Colonic mucosa (tissue), 4 donors: ENCODE measurements around the gene HSPA4. TPM values are rescaled to one million over a fixed set of nuclear protein-coding genes. Genes with fewer than 3 reads are reported as not detected.

Experiments
- DNase-seq: peaks from one replicate; pipeline ENCODE4 v3.0.0-alpha.2; 2020
- H3K27ac ChIP-seq: fragments of 200-600 bp; one replicate; pipeline ENCODE4 v1.8.0; 2021
- H3K27me3 ChIP-seq: fragments of 200-600 bp; one replicate; pipeline ENCODE4 v1.8.0; 2021
- H3K36me3 ChIP-seq: fragments of 200-600 bp; one replicate; pipeline ENCODE4 v1.8.0; 2021
- H3K4me1 ChIP-seq: fragments of 200-600 bp; one replicate; pipeline ENCODE4 v1.8.0; 2021; ENCODE audit warnings: mild to moderate bottlenecking
- H3K4me3 ChIP-seq: fragments of 200-600 bp; one replicate; pipeline ENCODE4 v1.8.0; 2021
- H3K9ac ChIP-seq, 2 donors: one replicate each; pipeline ENCODE4 v1.7.0; 2013; ENCODE audit warnings: control low read depth in 2 of 2, low read depth in 2 of 2, low read length in 2 of 2
- H3K9me3 ChIP-seq: fragments of 200-600 bp; one replicate; pipeline ENCODE4 v1.8.0; 2021
- intact Hi-C: fragments of 100-400 bp; cut with DNase I; formaldehyde crosslinking; loops from one replicate; pipeline ENCODE4 v1.14.1; 2022
- total RNA-seq, 2 donors: library from RNA; stranded (reverse); fragmentation: NEBNext Ultra II Directional in 1 of 2; extraction: Animal tissue kit (Norgen Biotek cat#: 25700) in 1 of 2; gene quantifications; one replicate each; pipeline ENCODE4 v1.2.1, GENCODE V29; 2021
- TF ChIP-seq, protein P1 (sequence below): fragments of 200-600 bp; IDR thresholded peaks from one replicate; pipeline ENCODE4 v1.8.0; 2022; ENCODE audit warnings: antibody characterized with exemption, mild to moderate bottlenecking
- donor health status: healthy.
- donor health status: DM: no; HTN: no; CAD: no.
- donor health status: DM: no; HTN: no; CAD: no.

Gene HSPA4
- total RNA-seq, 2 donors from 2014 or later, result 91.2 to 132 TPM

DNA sequence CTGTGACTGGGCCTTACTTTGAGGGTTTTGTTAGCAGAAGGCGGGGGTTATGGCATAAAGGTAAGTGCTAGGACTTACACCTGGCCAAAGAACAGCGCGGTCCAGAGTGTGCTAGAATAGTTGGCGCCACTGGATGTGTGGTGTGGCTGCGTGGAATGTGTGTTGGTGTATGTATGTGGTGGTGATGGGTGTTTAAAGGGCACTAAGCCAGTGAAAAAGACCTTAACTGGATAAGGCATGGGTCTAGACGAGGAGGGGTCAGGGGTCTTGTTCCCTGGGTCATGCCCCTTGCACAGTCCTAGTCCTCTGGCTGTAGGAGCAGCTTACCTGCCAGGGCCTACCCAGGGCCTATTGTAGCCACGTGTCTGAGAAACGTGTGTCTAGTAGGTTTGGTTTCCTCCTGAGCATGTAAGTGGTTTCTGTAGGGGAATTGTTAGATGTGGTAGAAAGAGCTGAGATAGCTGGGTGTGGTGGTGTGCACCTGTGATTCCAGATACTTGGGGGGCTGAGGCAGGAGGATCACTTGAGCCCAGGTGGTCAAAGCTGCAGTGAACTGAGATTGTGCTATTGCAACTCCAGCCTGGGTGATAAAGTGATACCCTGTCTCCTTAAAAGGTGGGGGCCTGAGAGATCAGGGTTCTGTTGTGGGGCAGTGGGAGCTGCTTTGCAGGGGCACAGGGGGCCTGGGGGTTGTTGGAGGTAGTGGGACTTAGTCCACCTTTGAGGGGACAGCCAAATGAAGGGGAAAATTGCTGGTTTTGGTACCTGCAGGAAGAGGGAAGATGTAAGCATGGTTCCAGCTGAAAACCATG is 55.2 kb downstream of the HSPA4 start:
- no peak overlapping the region for H3K4me3 ChIP-seq
- no peak overlapping the region for H3K27ac ChIP-seq
- intact Hi-C loops, result no loop called here
- peaks cover 12% of the 10 kb centered on the region for H3K36me3 ChIP-seq
- H3K9me3 ChIP-seq, result no peaks in the 10 kb centered on the region
- no peak overlapping the region for H3K9ac ChIP-seq
- H3K4me1 ChIP-seq, result no peaks in the 10 kb centered on the region
- TF ChIP-seq, protein P1, sequence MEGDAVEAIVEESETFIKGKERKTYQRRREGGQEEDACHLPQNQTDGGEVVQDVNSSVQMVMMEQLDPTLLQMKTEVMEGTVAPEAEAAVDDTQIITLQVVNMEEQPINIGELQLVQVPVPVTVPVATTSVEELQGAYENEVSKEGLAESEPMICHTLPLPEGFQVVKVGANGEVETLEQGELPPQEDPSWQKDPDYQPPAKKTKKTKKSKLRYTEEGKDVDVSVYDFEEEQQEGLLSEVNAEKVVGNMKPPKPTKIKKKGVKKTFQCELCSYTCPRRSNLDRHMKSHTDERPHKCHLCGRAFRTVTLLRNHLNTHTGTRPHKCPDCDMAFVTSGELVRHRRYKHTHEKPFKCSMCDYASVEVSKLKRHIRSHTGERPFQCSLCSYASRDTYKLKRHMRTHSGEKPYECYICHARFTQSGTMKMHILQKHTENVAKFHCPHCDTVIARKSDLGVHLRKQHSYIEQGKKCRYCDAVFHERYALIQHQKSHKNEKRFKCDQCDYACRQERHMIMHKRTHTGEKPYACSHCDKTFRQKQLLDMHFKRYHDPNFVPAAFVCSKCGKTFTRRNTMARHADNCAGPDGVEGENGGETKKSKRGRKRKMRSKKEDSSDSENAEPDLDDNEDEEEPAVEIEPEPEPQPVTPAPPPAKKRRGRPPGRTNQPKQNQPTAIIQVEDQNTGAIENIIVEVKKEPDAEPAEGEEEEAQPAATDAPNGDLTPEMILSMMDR, result no peak
- DNase-seq, result no peak
- H3K27me3 ChIP-seq, result no peaks in the 10 kb centered on the region

DNA sequence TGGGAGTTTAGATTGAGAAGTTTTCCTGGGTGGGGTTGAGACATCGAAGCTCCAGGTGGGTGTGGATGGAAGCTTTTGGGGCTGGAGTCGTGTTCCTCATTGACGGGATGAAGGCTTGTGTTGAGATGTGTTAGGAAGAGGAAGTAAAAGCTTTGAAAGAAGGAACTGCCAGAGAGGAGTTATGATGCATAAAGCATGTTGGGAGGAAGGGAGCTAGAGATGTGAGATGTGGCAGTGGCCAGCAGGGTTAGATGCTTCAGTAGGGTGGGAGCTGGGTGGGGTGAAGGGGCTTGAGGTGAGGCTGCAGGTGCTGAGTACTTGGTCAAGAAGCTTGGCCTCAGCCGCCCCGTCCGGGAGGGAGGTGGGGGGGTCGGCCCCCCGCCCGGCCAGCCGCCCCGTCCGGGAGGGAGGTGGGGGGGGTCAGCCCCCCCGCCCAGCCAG is 56.7 kb downstream of the HSPA4 start:
- H3K4me3 ChIP-seq, result no peak overlapping the region
- H3K27me3 ChIP-seq, result no peaks in the 10 kb centered on the region
- H3K9me3 ChIP-seq, result no peaks in the 10 kb centered on the region
- intact Hi-C loops, result no loop called here
- TF ChIP-seq, protein P1, result no peak
- H3K36me3 ChIP-seq, result peaks cover 6% of the 10 kb centered on the region
- no peak overlapping the region for H3K9ac ChIP-seq
- H3K4me1 ChIP-seq, result no peaks in the 10 kb centered on the region
- no peak for DNase-seq
- H3K27ac ChIP-seq, result no peak overlapping the region

DNA sequence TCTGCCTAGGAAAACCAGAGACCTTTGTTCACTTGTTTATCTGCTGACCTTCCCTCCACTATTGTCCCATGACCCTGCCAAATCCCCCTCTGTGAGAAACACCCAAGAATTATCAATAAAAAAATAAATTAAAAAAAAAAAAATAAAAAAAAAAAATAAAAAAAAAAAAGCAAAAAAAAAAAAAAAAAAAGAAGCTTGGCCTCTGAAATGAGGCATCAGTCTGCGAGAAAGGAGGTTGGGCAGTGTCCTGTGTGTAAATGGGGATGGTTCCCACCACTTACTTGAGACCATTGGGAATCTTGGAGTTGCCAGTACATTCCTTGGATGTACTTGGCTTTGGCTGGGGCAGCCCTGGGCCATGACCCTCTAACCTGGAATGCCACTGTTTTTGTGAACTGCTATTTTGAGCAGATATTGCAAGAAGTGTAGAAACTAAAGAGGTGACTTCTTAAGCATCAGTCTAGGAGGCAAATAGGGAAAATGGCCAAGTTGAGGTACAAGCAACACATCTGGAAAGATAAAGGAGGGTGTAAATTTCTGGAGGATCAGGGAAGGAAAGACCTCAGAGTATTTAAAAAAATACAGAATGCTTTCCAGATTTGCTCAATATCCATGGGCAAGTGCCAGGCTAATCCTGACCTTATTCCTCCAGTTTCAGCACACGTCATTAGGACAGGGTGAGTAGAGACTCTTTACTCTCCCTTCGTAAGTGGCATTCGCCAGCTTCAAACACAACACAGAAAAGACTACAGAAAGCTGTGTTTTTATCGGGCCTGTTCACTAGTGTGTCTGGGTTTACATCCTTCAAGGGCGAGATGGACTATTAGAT is 58.1 kb downstream of the HSPA4 start:
- intact Hi-C loops, result loop anchor here (5.0 kb wide), 1 partner anchor 137 kb away; no protein-coding TSS in a partner anchor
- TF ChIP-seq, protein P1, result no peak
- Histone ChIP-seq H3K9ac (no peak overlapping the region), H3K36me3 (peaks cover 1% of the 10 kb centered on the region), H3K9me3 (no peaks in the 10 kb centered on the region), H3K27me3 (no peaks in the 10 kb centered on the region), H3K4me3 (no peak overlapping the region), H3K27ac (no peak overlapping the region), H3K4me1 (no peaks in the 10 kb centered on the region)
- no peak for DNase-seq

DNA sequence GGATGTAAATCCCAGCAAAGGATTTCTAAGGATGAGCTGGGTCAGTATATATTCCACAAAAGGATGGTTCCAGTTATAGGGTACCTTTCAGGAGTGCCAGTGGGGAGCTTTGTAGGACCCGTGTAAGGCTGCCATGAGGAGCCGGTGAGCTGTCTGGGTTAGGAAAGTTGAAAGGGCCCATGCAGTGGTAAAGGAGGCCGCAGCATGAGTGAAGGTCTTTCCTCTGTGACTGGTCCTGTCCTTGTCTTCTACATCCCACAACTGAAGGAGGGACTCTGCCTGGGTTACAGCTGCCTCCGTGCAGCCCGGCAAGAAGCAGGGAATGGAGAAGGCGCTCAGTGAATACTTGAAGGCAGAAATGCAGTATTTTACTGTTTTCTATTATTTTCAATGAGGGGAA is 58.9 kb downstream of the HSPA4 start:
- intact Hi-C loops, result loop anchor here (1.0 to 5.0 kb wide), 2 partner anchors 137 to 177 kb away; no protein-coding TSS in a partner anchor
- Histone ChIP-seq H3K27ac (no peak overlapping the region), H3K9me3 (no peaks in the 10 kb centered on the region), H3K9ac (no peak overlapping the region), H3K27me3 (no peaks in the 10 kb centered on the region), H3K4me3 (no peak overlapping the region), H3K36me3 (no peaks in the 10 kb centered on the region), H3K4me1 (no peaks in the 10 kb centered on the region)
- no peak for DNase-seq
- TF ChIP-seq, protein P1, result no peak

DNA sequence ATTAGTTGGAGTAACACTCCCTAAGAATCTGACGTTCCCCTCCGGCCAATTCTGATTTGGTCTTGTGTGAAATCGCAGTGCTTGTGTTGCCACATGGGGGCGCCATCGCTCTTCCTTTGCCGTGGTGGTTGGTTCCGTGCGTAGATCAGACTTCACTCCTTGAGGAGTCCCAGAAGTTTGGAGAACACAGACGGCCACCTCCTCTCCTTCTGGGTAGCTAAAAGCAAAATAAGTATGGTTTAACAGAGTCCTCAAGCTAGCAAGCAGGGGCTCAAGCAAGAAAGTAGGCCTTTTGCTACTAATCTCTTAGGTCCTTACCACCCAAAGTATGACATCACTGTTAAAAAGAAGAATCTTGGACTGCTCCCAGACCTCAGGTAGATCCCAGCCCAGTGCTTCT is 59.5 kb downstream of the HSPA4 start:
- Histone ChIP-seq H3K4me1 (no peaks in the 10 kb centered on the region), H3K9ac (no peak overlapping the region), H3K27ac (no peak overlapping the region), H3K36me3 (no peaks in the 10 kb centered on the region), H3K27me3 (no peaks in the 10 kb centered on the region), H3K9me3 (no peaks in the 10 kb centered on the region), H3K4me3 (no peak overlapping the region)
- TF ChIP-seq, protein P1, result peak; percentile 89
- peak; percentile 85 for DNase-seq
- intact Hi-C loops, result loop anchor here (1.0 to 5.0 kb wide), 2 partner anchors 136 to 176 kb away; no protein-coding TSS in a partner anchor
